ENCODE measurements around the gene TRIM66. TPM values are rescaled to one million over a fixed set of nuclear protein-coding genes. Genes with fewer than 3 reads are reported as not detected.

The TRIM66 gene, protein sequence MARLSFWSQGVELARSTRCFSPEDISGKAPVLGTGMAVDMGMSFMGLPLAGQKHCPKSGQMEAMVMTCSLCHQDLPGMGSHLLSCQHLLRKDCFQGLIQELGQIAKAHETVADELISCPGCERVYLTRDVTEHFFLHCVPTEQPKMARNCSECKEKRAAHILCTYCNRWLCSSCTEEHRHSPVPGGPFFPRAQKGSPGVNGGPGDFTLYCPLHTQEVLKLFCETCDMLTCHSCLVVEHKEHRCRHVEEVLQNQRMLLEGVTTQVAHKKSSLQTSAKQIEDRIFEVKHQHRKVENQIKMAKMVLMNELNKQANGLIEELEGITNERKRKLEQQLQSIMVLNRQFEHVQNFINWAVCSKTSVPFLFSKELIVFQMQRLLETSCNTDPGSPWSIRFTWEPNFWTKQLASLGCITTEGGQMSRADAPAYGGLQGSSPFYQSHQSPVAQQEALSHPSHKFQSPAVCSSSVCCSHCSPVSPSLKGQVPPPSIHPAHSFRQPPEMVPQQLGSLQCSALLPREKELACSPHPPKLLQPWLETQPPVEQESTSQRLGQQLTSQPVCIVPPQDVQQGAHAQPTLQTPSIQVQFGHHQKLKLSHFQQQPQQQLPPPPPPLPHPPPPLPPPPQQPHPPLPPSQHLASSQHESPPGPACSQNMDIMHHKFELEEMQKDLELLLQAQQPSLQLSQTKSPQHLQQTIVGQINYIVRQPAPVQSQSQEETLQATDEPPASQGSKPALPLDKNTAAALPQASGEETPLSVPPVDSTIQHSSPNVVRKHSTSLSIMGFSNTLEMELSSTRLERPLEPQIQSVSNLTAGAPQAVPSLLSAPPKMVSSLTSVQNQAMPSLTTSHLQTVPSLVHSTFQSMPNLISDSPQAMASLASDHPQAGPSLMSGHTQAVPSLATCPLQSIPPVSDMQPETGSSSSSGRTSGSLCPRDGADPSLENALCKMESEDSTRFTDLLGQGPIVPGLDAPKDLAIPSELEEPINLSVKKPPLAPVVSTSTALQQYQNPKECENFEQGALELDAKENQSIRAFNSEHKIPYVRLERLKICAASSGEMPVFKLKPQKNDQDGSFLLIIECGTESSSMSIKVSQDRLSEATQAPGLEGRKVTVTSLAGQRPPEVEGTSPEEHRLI (N-terminal part only)
- 2.0 and 2.1 TPM in 2 replicates for total RNA-seq (2021)
- long read RNA-seq, partial matches to known transcripts: 1 of 4 reads
- long read RNA-seq, other reads (novel, unspliced or antisense): 3 of 4 reads

DNA sequence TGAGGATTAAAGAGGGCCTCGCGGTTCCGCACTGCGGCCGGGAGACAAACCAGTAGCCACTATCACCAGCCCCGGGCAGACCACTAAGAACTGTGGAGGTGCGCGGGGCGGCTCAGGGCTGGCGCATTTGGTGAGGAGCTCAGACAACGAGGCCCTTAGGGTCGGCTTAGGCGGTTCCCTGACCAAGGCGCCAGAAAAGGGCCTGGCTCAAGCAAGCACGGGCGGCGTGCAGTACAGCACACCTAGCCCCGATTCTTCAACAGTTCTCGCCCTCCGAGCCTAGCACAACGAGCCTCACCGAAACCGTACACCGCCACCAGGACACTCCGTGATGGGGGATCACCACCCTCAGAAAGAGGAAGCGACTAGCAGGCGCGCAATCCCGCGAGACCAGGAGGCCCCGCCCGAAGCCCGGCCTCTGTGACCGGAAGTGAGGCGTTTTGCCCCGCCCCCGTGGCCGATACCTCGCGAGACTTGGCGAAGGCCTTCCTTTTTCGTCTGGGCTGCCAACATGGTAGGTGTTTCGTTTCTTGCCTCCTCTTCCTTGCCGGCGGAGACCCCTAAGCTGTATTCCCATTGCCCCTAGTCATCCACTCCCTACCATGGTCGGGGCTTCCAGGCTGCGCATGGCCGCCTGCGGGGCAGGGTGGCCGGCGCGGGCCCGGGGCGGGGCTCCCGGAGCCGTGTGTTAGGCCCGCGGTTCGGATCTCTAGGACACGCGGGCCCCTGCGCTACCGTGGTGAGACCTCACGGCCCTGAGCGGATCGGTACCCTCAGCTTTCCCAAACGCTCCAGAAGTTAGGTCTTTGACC, at the start of gene TRIM66, which contains the start of gene RPL27A:
Gene TRIM66 (minus strand): TSS at position 363 of the 812 bp plus-strand sequence. CDS start 10,391 bp downstream, outside the sequence.
Gene RPL27A (plus strand): TSS at position 490 of the 812 bp plus-strand sequence. CDS start 22 bp downstream, at position 512.
- Histone ChIP-seq H3K18ac (ENCODE audit: insufficient read length, low read depth, low read length) (peak within 1 kb of the TSS; percentile 97), H2BK12ac (ENCODE audit: insufficient read length, low read depth, low read length) (no peak within 1 kb of the TSS), H3K79me1 (ENCODE audit: insufficient read depth, low read depth, low read length, poor library complexity, severe bottlenecking) (no peaks in the 10 kb centered on the region), H4K5ac (ENCODE audit: insufficient read length, low read depth, low read length) (peak within 1 kb of the TSS; percentile 81), H3K4me1 (ENCODE audit: insufficient read depth, low read length) (peaks cover 3% of the 10 kb centered on the region), H3K14ac (ENCODE audit: insufficient read depth, low read length) (peak within 1 kb of the TSS; percentile 98), H3K4ac (ENCODE audit: low read depth, low read length) (peak within 1 kb of the TSS; percentile 26), H3K23ac (ENCODE audit: insufficient read length, low read depth, low read length) (no peak within 1 kb of the TSS), H2AFZ (ENCODE audit: low read length) (no peak within 1 kb of the TSS), H3K23me2 (ENCODE audit: insufficient read length, low read depth, low read length, poor library complexity, severe bottlenecking) (peaks cover 8% of the 10 kb centered on the region), H2BK120ac (ENCODE audit: low read depth, low read length, poor library complexity, severe bottlenecking) (peak within 1 kb of the TSS; percentile 2), H3K4me2 (ENCODE audit: insufficient read depth, insufficient read length, low read length) (peak within 1 kb of the TSS; percentile 91), H4K8ac (replicated peaks; ENCODE audit: insufficient read length, low read depth, low read length) (no peak within 1 kb of the TSS), H2AK5ac (ENCODE audit: insufficient read length, low read length) (no peak within 1 kb of the TSS), H2BK15ac (ENCODE audit: low read depth, low read length) (no peak within 1 kb of the TSS), H3K79me2 (ENCODE audit: insufficient read depth, low read length) (peaks cover 10% of the 10 kb centered on the region; the same call in 1 of the 2 replicates), H3K56ac (ENCODE audit: insufficient read length, low read depth, low read length) (peak within 1 kb of the TSS; percentile 13), H2BK20ac (ENCODE audit: low read depth, low read length, poor library complexity, severe bottlenecking) (no peak within 1 kb of the TSS), H3K9ac (ENCODE audit: extremely low read depth, insufficient read length, low read length) (peak within 1 kb of the TSS; percentile 98), H3K27me3 (ENCODE audit: insufficient read depth, low read length) (no peaks in the 10 kb centered on the region), H3K9me3 (ENCODE audit: control insufficient read depth, low read depth, low read length) (no peaks in the 10 kb centered on the region), H4K20me1 (ENCODE audit: control insufficient read depth, insufficient read depth, insufficient read length) (no peaks in the 10 kb centered on the region), H3T11ph (ENCODE audit: low read length) (peak within 1 kb of the TSS; percentile 54), H2BK5ac (ENCODE audit: insufficient read length, low read length) (peak within 1 kb of the TSS; percentile 70), H4K91ac (ENCODE audit: insufficient read length, low read depth, low read length) (peak within 1 kb of the TSS; percentile 15), H3K27ac (ENCODE audit: insufficient read length, low read depth, low read length) (peak within 1 kb of the TSS; percentile 78)
- Mint-ChIP-seq H3K27ac (peak within 1 kb of the TSS; percentile 97 to 99 (median 99)), H3K4me1 (peaks cover 34 to 37% of the 10 kb centered on the region in 2 experiments), H3K9me3 (peaks cover 0 to 4% of the 10 kb centered on the region in 2 experiments; a peak in 1 of 5 replicates), H3K36me3 (ENCODE audit: insufficient read depth in 1 of 3, low read depth in 3 of 3) (peaks cover 42 to 56% (median 51%) of the 10 kb centered on the region in 3 experiments), H3K27me3 (ENCODE audit: low read depth) (no peaks in the 10 kb centered on the region), H3K4me3 (peak within 1 kb of the TSS; percentile 90 to 96)
- TF ChIP-seq, protein P1, sequence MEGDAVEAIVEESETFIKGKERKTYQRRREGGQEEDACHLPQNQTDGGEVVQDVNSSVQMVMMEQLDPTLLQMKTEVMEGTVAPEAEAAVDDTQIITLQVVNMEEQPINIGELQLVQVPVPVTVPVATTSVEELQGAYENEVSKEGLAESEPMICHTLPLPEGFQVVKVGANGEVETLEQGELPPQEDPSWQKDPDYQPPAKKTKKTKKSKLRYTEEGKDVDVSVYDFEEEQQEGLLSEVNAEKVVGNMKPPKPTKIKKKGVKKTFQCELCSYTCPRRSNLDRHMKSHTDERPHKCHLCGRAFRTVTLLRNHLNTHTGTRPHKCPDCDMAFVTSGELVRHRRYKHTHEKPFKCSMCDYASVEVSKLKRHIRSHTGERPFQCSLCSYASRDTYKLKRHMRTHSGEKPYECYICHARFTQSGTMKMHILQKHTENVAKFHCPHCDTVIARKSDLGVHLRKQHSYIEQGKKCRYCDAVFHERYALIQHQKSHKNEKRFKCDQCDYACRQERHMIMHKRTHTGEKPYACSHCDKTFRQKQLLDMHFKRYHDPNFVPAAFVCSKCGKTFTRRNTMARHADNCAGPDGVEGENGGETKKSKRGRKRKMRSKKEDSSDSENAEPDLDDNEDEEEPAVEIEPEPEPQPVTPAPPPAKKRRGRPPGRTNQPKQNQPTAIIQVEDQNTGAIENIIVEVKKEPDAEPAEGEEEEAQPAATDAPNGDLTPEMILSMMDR (conservative IDR thresholded peaks at IDR 0.05): peak; percentile 19; the same call in 2 of the 3 replicates
- DNase-seq: peak; percentile 97
- no CpG with 5 or more reads among the region's 67 CpGs for WGBS (ENCODE audit: extremely low coverage, insufficient read length, low lambda C conversion rate)
